GM21529 (cell line): ENCODE results near the gene VSTM2B.

Experiments used
- ATAC-seq: cut with Tn5 transposase; IDR thresholded peaks from one replicate; pipeline ENCODE4 v1.9.1; 2021; ENCODE audit not compliant: unreplicated experiment

Gene VSTM2B

GRCh38 chr19:29563486-29564101 is 37.8 kb downstream of the VSTM2B start:
- no peak for ATAC-seq

- no peak for ATAC-seq
Measured at GRCh38 chr19:29564574-29565005, 38.8 kb downstream of the VSTM2B start.

- ATAC-seq: no peak
Measured at GRCh38 chr19:29565171-29565570, 39.4 kb downstream of the VSTM2B start.

- ATAC-seq: no peak
Measured at GRCh38 chr19:29566496-29567054, 40.8 kb downstream of the VSTM2B start.

GRCh38 chr19:29567366-29567915 is 41.6 kb downstream of the VSTM2B start:
- no peak for ATAC-seq

- no peak for ATAC-seq
Measured at GRCh38 chr19:29568036-29569025, 42.5 kb downstream of the VSTM2B start.

- ATAC-seq: no peak
Measured at GRCh38 chr19:29569038-29569911, 43.5 kb downstream of the VSTM2B start.

GRCh38 chr19:29571181-29571580 is 45.4 kb downstream of the VSTM2B start:
- ATAC-seq: no peak

- ATAC-seq: no peak
Measured at GRCh38 chr19:29573486-29573885, 47.7 kb downstream of the VSTM2B start.

- ATAC-seq: no peak
Measured at GRCh38 chr19:29574510-29574909, 48.7 kb downstream of the VSTM2B start.

GRCh38 chr19:29576046-29576606 is 50.3 kb downstream of the VSTM2B start:
- ATAC-seq: no peak

- ATAC-seq: no peak
Measured at GRCh38 chr19:29576761-29577648, 51.2 kb downstream of the VSTM2B start.

GRCh38 chr19:29577649-29577963 is 51.8 kb downstream of the VSTM2B start:
- no peak for ATAC-seq

- no peak for ATAC-seq
Measured at GRCh38 chr19:29578349-29578748, 52.6 kb downstream of the VSTM2B start.

- ATAC-seq: no peak
Measured at GRCh38 chr19:29579308-29579910, 53.6 kb downstream of the VSTM2B start.

- ATAC-seq: no peak
Measured at GRCh38 chr19:29581398-29581797, 55.6 kb downstream of the VSTM2B start.

GRCh38 chr19:29583196-29583999 is 57.6 kb downstream of the VSTM2B start:
- ATAC-seq: no peak

- no peak for ATAC-seq
Measured at GRCh38 chr19:29586401-29586800, 60.6 kb downstream of the VSTM2B start.
